ENCODE measurements around the gene MCFD2. TPM values are rescaled to one million over a fixed set of nuclear protein-coding genes. Genes with fewer than 3 reads are reported as not detected.
"Not testable (repeated sequence)": the region's sequence is repeated elsewhere in the genome, so short reads cannot be mapped to it uniquely, and the experiment has no call there.

MCFD2 gene
- polyA plus RNA-seq, 4 donors = 20.8 to 71.1 (median 33.2) TPM

DNA sequence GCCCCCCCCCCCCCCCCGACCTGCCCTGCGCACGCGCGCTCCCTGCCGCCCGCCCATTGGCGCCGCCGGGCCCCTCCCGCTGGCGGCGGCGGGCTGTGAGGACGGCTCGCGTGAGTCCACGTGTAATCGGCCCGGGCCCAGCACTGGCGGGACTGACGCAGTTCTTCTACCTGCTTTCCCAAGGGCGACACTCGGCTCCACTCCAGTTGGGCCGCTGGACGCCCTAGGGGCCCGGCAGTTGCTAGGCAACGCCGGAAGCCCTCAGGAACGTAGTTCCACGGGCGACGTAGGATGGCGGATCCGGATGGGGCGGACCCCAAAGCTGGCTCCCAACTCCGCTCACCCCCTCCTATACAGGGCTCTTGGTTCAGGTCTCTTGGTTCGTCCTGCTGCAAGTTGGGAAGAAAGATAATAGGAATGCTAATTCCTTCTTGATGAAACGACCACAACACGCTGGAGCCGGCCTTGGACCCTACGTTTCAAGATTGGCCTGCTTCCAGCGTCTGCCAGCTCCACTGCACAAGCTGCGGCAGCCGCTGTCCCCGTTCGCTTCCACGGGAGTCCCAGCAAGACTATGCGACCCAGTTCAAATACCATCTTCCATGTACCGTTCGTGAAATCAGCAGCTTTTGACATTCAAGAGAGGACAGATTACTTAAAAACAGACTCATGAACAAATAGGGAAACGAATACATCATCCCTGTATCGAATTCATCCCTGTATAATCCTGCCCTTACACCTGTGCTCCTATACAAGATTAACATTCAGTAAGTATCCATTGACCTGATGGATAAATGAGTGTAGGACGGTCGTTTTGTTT lies 415 bp upstream of the MCFD2 start:
- H3K4me3 ChIP-seq (ENCODE audit: low read depth in 1 of 3, low read length in 3 of 3) = peak overlapping the region; percentile 81 to 99 (median 97)
- peak; percentile 88 to 95 for DNase-seq
- H3K27me3 ChIP-seq (ENCODE audit: control insufficient read depth in 3 of 3, insufficient read depth in 3 of 3, low read length in 3 of 3) = no peaks in the 10 kb centered on the region
- 0 to 1% (median 0%) methylated on average over 51 to 55 of the region's 55 CpGs for WGBS, 3 donors
- H3K27ac ChIP-seq (ENCODE audit: low read depth in 1 of 3, low read length in 2 of 3) = peak overlapping the region; percentile 91 to 95 (median 92)
- H3K4me1 ChIP-seq (ENCODE audit: control insufficient read depth in 3 of 3, insufficient read depth in 2 of 3, low read depth in 1 of 3, low read length in 2 of 3) = peaks cover 4 to 24% (median 9%) of the 10 kb centered on the region in 3 donors
- H3K9me3 ChIP-seq (ENCODE audit: control insufficient read depth in 2 of 2, insufficient read depth in 1 of 2, low read depth in 1 of 2, low read length in 1 of 2) = no peaks in the 10 kb centered on the region
- FAIRE-seq = no peak
- peaks cover 0 to 17% (median 2%) of the 10 kb centered on the region in 3 donors for H3K36me3 ChIP-seq (ENCODE audit: control insufficient read depth in 3 of 3, insufficient read depth in 2 of 3, low read depth in 1 of 3, low read length in 3 of 3)

DNA sequence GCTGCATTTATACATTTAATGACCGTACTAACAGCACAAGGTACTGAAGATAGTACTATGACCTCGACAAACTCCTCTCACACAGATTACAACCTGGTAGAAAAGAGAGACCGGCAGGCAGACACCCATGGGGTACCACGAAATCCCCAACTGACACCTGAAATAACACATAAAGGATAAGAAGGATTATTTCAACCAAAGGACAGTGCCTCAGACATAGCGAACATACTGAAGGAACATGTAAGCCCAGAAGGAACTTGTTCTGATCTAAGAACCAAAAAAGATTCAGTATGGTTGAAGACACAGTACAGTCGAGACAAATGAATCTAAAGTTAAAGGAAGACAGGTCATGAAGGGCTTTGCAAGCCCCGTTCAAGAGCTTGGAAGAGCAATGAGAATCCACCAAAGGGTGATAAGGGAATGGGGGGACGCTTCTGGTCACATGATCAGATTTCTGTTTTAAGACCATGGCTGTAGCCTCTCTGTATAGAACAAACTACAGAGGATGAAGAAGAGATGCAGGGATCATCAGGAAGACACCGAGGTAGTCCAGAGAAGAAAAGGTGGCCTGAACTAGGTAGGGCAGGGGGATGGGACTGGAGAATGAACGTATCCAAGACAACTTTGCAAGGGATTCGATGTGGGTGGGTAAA lies 902 bp downstream of the MCFD2 start:
- Histone ChIP-seq H3K9me3 (ENCODE audit: control insufficient read depth in 2 of 2, insufficient read depth in 1 of 2, low read depth in 1 of 2, low read length in 1 of 2) (no peaks in the 10 kb centered on the region), H3K27ac (ENCODE audit: low read depth in 1 of 3, low read length in 2 of 3) (peak overlapping the region; percentile 2 to 95 (median 92)), H3K4me1 (ENCODE audit: control insufficient read depth in 3 of 3, insufficient read depth in 2 of 3, low read depth in 1 of 3, low read length in 2 of 3) (peaks cover 4 to 24% (median 9%) of the 10 kb centered on the region in 3 donors), H3K4me3 (ENCODE audit: low read depth in 1 of 3, low read length in 3 of 3) (peak overlapping the region; percentile 81 to 99 (median 97)), H3K36me3 (ENCODE audit: control insufficient read depth in 3 of 3, insufficient read depth in 2 of 3, low read depth in 1 of 3, low read length in 3 of 3) (peaks cover 0 to 25% (median 2%) of the 10 kb centered on the region in 3 donors), H3K27me3 (ENCODE audit: control insufficient read depth in 3 of 3, insufficient read depth in 3 of 3, low read length in 3 of 3) (no peaks in the 10 kb centered on the region)
- WGBS, 3 donors = 12 to 29% (median 20%) methylated on average over 11 of the region's 11 CpGs
- DNase-seq (peak; percentile 41 to 44), FAIRE-seq (no peak)

GRCh38 chr2:46913471-46914381 lies 1.9 kb downstream of the MCFD2 start:
- WGBS, 3 donors = 74 to 83% (median 79%) methylated on average over 8 of the region's 8 CpGs
- Histone ChIP-seq H3K4me3 (ENCODE audit: low read depth in 1 of 3, low read length in 3 of 3) (no peak overlapping the region), H3K9me3 (ENCODE audit: control insufficient read depth in 2 of 2, insufficient read depth in 1 of 2, low read depth in 1 of 2, low read length in 1 of 2) (no peaks in the 10 kb centered on the region), H3K27me3 (ENCODE audit: control insufficient read depth in 3 of 3, insufficient read depth in 3 of 3, low read length in 3 of 3) (no peaks in the 10 kb centered on the region), H3K36me3 (ENCODE audit: control insufficient read depth in 3 of 3, insufficient read depth in 2 of 3, low read depth in 1 of 3, low read length in 3 of 3) (peaks cover 0 to 35% (median 5%) of the 10 kb centered on the region in 3 donors), H3K27ac (ENCODE audit: low read depth in 1 of 3, low read length in 2 of 3) (peak overlapping the region in 1 of 3 donors; percentile 92), H3K4me1 (ENCODE audit: control insufficient read depth in 3 of 3, insufficient read depth in 2 of 3, low read depth in 1 of 3, low read length in 2 of 3) (peaks cover 6 to 24% (median 9%) of the 10 kb centered on the region in 3 donors)
- peak; percentile 16 to 67 for DNase-seq
- FAIRE-seq = no peak

- Histone ChIP-seq H3K9me3 (ENCODE audit: control insufficient read depth in 2 of 2, insufficient read depth in 1 of 2, low read depth in 1 of 2, low read length in 1 of 2) (no peaks in the 10 kb centered on the region), H3K4me1 (ENCODE audit: control insufficient read depth in 3 of 3, insufficient read depth in 2 of 3, low read depth in 1 of 3, low read length in 2 of 3) (peaks cover 6 to 17% (median 9%) of the 10 kb centered on the region in 3 donors), H3K27me3 (ENCODE audit: control insufficient read depth in 3 of 3, insufficient read depth in 3 of 3, low read length in 3 of 3) (no peaks in the 10 kb centered on the region), H3K4me3 (ENCODE audit: low read depth in 1 of 3, low read length in 3 of 3) (no peak overlapping the region), H3K27ac (ENCODE audit: low read depth in 1 of 3, low read length in 2 of 3) (peak overlapping the region in 2 of 3 donors; percentile 84 to 85), H3K36me3 (ENCODE audit: control insufficient read depth in 3 of 3, insufficient read depth in 2 of 3, low read depth in 1 of 3, low read length in 3 of 3) (peaks cover 10 to 58% (median 14%) of the 10 kb centered on the region in 3 donors)
- DNase-seq = peak in 1 of 2 donors; percentile 96
- WGBS, 3 donors = 32 to 67% (median 41%) methylated on average over 6 of the region's 6 CpGs
- FAIRE-seq = no peak
Observed at GRCh38 chr2:46909771-46910419, 5.7 kb downstream of the MCFD2 start.

- H3K27me3 ChIP-seq (ENCODE audit: control insufficient read depth in 3 of 3, insufficient read depth in 3 of 3, low read length in 3 of 3) = no peaks in the 10 kb centered on the region
- H3K9me3 ChIP-seq (ENCODE audit: control insufficient read depth in 2 of 2, insufficient read depth in 1 of 2, low read depth in 1 of 2, low read length in 1 of 2) = no peaks in the 10 kb centered on the region
- H3K27ac ChIP-seq (ENCODE audit: low read depth in 1 of 3, low read length in 2 of 3) = peak overlapping the region in 1 of 3 donors; percentile 40
- DNase-seq (no peak), FAIRE-seq (no peak)
- H3K4me1 ChIP-seq (ENCODE audit: control insufficient read depth in 3 of 3, insufficient read depth in 2 of 3, low read depth in 1 of 3, low read length in 2 of 3) = peaks cover 3 to 10% (median 6%) of the 10 kb centered on the region in 3 donors
- H3K36me3 ChIP-seq (ENCODE audit: control insufficient read depth in 3 of 3, insufficient read depth in 2 of 3, low read depth in 1 of 3, low read length in 3 of 3) = peaks cover 10 to 59% (median 14%) of the 10 kb centered on the region in 3 donors
- WGBS, 3 donors = 78 to 85% (median 82%) methylated on average over 4 of the region's 4 CpGs
- no peak overlapping the region for H3K4me3 ChIP-seq (ENCODE audit: low read depth in 1 of 3, low read length in 3 of 3)
Observed at GRCh38 chr2:46909150-46909549, 6.5 kb downstream of the MCFD2 start.

DNA sequence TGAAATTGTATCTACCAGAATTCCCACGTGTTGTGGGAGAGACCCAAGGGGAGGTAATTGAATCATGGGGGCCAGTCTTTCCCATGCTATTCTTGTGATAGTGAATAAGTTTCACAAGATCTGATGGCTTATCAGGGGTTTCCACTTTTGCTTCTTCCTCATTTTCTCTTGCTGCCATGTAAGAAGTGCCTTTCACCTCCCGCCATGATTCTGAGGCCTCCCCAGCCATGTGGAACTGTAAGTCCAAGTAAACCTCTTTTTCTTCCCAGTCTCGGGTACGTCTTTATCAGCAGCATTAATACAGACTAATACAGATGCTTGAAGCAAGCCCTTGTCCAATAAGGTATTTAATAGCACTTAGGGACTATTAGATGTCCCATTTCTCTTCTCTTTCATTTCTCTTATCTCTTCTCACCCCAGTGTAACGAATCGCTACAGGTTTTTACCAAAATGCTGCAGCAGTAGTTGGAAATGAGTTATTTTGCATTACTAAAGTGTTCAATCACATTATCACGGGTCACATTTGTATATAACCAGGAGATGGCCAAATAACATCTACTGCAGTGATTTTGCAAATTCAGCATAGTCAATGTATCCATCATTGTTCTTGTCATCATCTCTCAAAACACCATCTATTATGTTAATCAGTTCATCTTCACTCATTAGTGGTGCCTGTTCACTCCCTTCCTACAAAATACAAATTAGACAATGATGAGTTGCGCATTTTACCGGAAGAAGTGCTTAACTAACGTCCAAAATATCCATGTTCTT lies 10.5 kb downstream of the MCFD2 start:
- DNase-seq; H3K27ac ChIP-seq (ENCODE audit: low read depth in 1 of 3, low read length in 2 of 3); H3K9me3 ChIP-seq (ENCODE audit: control insufficient read depth in 2 of 2, insufficient read depth in 1 of 2, low read depth in 1 of 2, low read length in 1 of 2); H3K27me3 ChIP-seq (ENCODE audit: control insufficient read depth in 3 of 3, insufficient read depth in 3 of 3, low read length in 3 of 3); H3K4me3 ChIP-seq (ENCODE audit: low read depth in 1 of 3, low read length in 3 of 3); FAIRE-seq; H3K4me1 ChIP-seq (ENCODE audit: control insufficient read depth in 3 of 3, insufficient read depth in 2 of 3, low read depth in 1 of 3, low read length in 2 of 3): not testable (repeated sequence)
- WGBS, 3 donors = 93 to 97% (median 96%) methylated on average over 10 of the region's 10 CpGs
- peaks cover 10 to 46% (median 12%) of the 10 kb centered on the region in 3 donors for H3K36me3 ChIP-seq (ENCODE audit: control insufficient read depth in 3 of 3, insufficient read depth in 2 of 3, low read depth in 1 of 3, low read length in 3 of 3)

DNA sequence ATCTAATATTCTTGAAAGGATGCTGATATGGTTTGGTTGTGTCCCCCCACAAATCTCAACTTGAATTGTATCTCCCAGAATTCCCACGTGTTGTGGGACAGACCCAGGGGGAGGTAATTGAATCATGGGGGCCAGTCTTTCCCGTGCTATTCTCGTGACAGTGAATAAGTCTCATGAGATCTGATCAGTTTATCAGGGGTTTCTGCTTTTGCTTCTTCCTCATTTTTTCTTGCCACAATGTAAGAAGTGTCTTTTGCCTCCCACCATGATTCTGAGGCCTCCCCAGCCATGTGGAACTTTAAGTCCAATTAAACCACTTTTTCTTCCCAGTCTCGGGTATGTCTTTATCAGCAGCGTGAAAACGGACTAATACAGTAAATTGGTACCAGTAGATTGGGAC lies 12.6 kb downstream of the MCFD2 start:
- H3K4me3 ChIP-seq (ENCODE audit: low read depth in 1 of 3, low read length in 3 of 3); H3K27me3 ChIP-seq (ENCODE audit: control insufficient read depth in 3 of 3, insufficient read depth in 3 of 3, low read length in 3 of 3); FAIRE-seq; H3K4me1 ChIP-seq (ENCODE audit: control insufficient read depth in 3 of 3, insufficient read depth in 2 of 3, low read depth in 1 of 3, low read length in 2 of 3); DNase-seq; H3K9me3 ChIP-seq (ENCODE audit: control insufficient read depth in 2 of 2, insufficient read depth in 1 of 2, low read depth in 1 of 2, low read length in 1 of 2); H3K27ac ChIP-seq (ENCODE audit: low read depth in 1 of 3, low read length in 2 of 3): not testable (repeated sequence)
- peaks cover 9 to 28% (median 10%) of the 10 kb centered on the region in 3 donors for H3K36me3 ChIP-seq (ENCODE audit: control insufficient read depth in 3 of 3, insufficient read depth in 2 of 3, low read depth in 1 of 3, low read length in 3 of 3)
- WGBS, 3 donors = 67 to 79% (median 69%) methylated on average over 6 of the region's 6 CpGs

Data from small intestine (tissue), 7 donors.